Keratinocyte (primary cell): Measurements from ENCODE around the gene CUL1. TPM values are rescaled to one million over a fixed set of nuclear protein-coding genes. Genes with fewer than 3 reads are reported as not detected.

Experiments used
- DNase-seq: peaks from one replicate; pipeline ENCODE4 v3.0.0-alpha.2; 2011; ENCODE audit warnings: low read depth, missing footprints, low spot score
- FAIRE-seq: peaks from 2 replicates; lab custom pipeline; 2011; peaks lifted over from hg19 to GRCh38; lab: Jason Lieb, UNC
- H2AFZ ChIP-seq: 2 replicates; pipeline ENCODE4 v1.6.0; 2012; ENCODE audit warnings: low read length, control low read depth, inconsistent platforms; ENCODE audit not compliant: control insufficient read depth
- H3K27ac ChIP-seq: 2 replicates; pipeline ENCODE4 v1.5.1; 2011; ENCODE audit warnings: low read length; ENCODE audit not compliant: control insufficient read depth, insufficient read depth
- H3K27me3 ChIP-seq: 3 replicates; pipeline ENCODE4 v1.6.0; 2011; ENCODE audit warnings: low read length; ENCODE audit not compliant: control insufficient read depth, insufficient read depth; ENCODE audit errors: extremely low read depth
- H3K36me3 ChIP-seq, 2 experiments: 2 replicates in 1 of 2; 3 replicates in 1 of 2; pipeline ENCODE4 v1.5.1; 2011; ENCODE audit warnings: low read length in 2 of 2, mild to moderate bottlenecking in 1 of 2; ENCODE audit not compliant: control insufficient read depth in 2 of 2, insufficient read depth in 2 of 2; ENCODE audit errors: extremely low read depth in 1 of 2
- H3K4me1 ChIP-seq: 3 replicates; pipeline ENCODE4 v1.5.1; 2011; ENCODE audit warnings: low read length; ENCODE audit not compliant: control insufficient read depth, insufficient read depth; ENCODE audit errors: extremely low read depth
- H3K4me2 ChIP-seq: 3 replicates; pipeline ENCODE4 v1.6.0; 2011; ENCODE audit warnings: low read depth, low read length; ENCODE audit not compliant: control insufficient read depth, insufficient read depth; ENCODE audit errors: extremely low read depth
- H3K4me3 ChIP-seq, 3 experiments: fragments of 200-600 bp in 1 of 3; sonication (generic) in 1 of 3; 2 replicates in 2 of 3; 3 replicates in 1 of 3; pipeline ENCODE4 v1.5.1; 2011 to 2016; ENCODE audit warnings: low read length in 3 of 3, mild to moderate bottlenecking in 3 of 3, control low read depth in 2 of 3, inconsistent platforms in 1 of 3, low read depth in 1 of 3, mixed read lengths in 1 of 3, mixed run types in 1 of 3, moderate library complexity in 1 of 3; ENCODE audit not compliant: control insufficient read depth in 2 of 3, insufficient read depth in 2 of 3; ENCODE audit errors: extremely low read depth in 1 of 3
- H3K79me2 ChIP-seq: 2 replicates; pipeline ENCODE4 v1.6.0; 2012; ENCODE audit warnings: low read length; ENCODE audit not compliant: control insufficient read depth, insufficient read depth
- H3K9ac ChIP-seq: 3 replicates; pipeline ENCODE4 v1.6.0; 2011; ENCODE audit warnings: low read length; ENCODE audit not compliant: control insufficient read depth, insufficient read depth; ENCODE audit errors: extremely low read depth
- H3K9me1 ChIP-seq: 3 replicates; pipeline ENCODE4 v1.6.0; 2011; ENCODE audit warnings: low read length; ENCODE audit not compliant: control insufficient read depth, insufficient read depth; ENCODE audit errors: extremely low read depth
- H3K9me3 ChIP-seq: 2 replicates; pipeline ENCODE4 v1.5.1; 2012; ENCODE audit warnings: low read depth, low read length; ENCODE audit not compliant: control insufficient read depth
- H4K20me1 ChIP-seq: 3 replicates; pipeline ENCODE4 v1.6.0; 2011; ENCODE audit warnings: low read length; ENCODE audit not compliant: control insufficient read depth, insufficient read depth; ENCODE audit errors: extremely low read depth
- EZH2 ChIP-seq: IDR thresholded peaks from one replicate; pipeline ENCODE4 v1.6.1; 2012; ENCODE audit warnings: inconsistent platforms, mild to moderate bottlenecking, low read length, moderate library complexity
- dilution Hi-C: fragments of 300-500 bp; cut with MboI; formaldehyde crosslinking; loops from one replicate; pipeline ENCODE4 v1.7.0; 2020; ENCODE audit warnings: low sequenced_read_pairs; ENCODE audit not compliant: extremely low pct_ligation_motif_present
- polyA plus RNA-seq, 5 experiments: library from polyadenylated mRNA; depleted of rRNA in 3 of 5; stranded (reverse) in 3 of 5; stranded (forward) in 1 of 5; unstranded in 1 of 5; fragments of >200 nt; gene quantifications; 1 replicate in 1 of 5; 2 replicates in 3 of 5; 3 replicates in 1 of 5; pipeline versions ENCODE4 v1.2.1 to v1.2.3, GENCODE V29; 2011 to 2012; ENCODE audit warnings: missing spikeins in 2 of 5, low read depth in 1 of 5, low replicate concordance in 1 of 5
- TF ChIP-seq, protein P1 (sequence below), 3 experiments: IDR thresholded peaks in 1 of 3; conservative IDR thresholded peaks in 1 of 3; optimal IDR thresholded peaks in 1 of 3; 2 replicates in 2 of 3; 3 replicates in 1 of 3; pipeline versions ENCODE3 to v1.5.1; 2011; ENCODE audit warnings: low read length in 3 of 3, mild to moderate bottlenecking in 3 of 3, moderate library complexity in 2 of 3, control low read depth in 1 of 3, inconsistent platforms in 1 of 3; ENCODE audit not compliant: insufficient read depth in 2 of 3; ENCODE audit errors: extremely low read depth in 1 of 3

The CUL1 gene
- polyA plus RNA-seq, 1 donor (not counting 4 experiments of a cell fraction or from before 2014, with no cell fraction given), result 55.4 TPM

- no peaks in the 10 kb centered on the region for H3K9me3 ChIP-seq
- no peaks in the 10 kb centered on the region for H3K4me1 ChIP-seq
- DNase-seq (no peak), FAIRE-seq (no peak)
- H3K79me2 ChIP-seq, result no peaks in the 10 kb centered on the region
- no peak overlapping the region for H3K27ac ChIP-seq
- no peak overlapping the region for H3K4me3 ChIP-seq
- no peaks in the 10 kb centered on the region for H3K27me3 ChIP-seq
- H3K4me2 ChIP-seq, result no peak overlapping the region
- no peak overlapping the region for H2AFZ ChIP-seq
- no peak for TF ChIP-seq EZH2
- TF ChIP-seq, protein P1, sequence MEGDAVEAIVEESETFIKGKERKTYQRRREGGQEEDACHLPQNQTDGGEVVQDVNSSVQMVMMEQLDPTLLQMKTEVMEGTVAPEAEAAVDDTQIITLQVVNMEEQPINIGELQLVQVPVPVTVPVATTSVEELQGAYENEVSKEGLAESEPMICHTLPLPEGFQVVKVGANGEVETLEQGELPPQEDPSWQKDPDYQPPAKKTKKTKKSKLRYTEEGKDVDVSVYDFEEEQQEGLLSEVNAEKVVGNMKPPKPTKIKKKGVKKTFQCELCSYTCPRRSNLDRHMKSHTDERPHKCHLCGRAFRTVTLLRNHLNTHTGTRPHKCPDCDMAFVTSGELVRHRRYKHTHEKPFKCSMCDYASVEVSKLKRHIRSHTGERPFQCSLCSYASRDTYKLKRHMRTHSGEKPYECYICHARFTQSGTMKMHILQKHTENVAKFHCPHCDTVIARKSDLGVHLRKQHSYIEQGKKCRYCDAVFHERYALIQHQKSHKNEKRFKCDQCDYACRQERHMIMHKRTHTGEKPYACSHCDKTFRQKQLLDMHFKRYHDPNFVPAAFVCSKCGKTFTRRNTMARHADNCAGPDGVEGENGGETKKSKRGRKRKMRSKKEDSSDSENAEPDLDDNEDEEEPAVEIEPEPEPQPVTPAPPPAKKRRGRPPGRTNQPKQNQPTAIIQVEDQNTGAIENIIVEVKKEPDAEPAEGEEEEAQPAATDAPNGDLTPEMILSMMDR (optimal IDR thresholded peaks at IDR 0.05 in 1 of 3, IDR thresholded peaks at IDR 0.05 in 1 of 3, conservative IDR thresholded peaks at IDR 0.05 in 1 of 3; ENCODE audit: extremely low read depth in 1 of 3, insufficient read depth in 2 of 3, low read length in 3 of 3), result no peak
- H3K36me3 ChIP-seq, result peaks cover 25 to 27% of the 10 kb centered on the region in 2 experiments
- no peaks in the 10 kb centered on the region for H4K20me1 ChIP-seq
- H3K9ac ChIP-seq, result no peak overlapping the region
- no peaks in the 10 kb centered on the region for H3K9me1 ChIP-seq
- dilution Hi-C loops, result no loop called here
Observed at GRCh38 chr7:148799893-148800555, 101.3 kb downstream of the CUL1 start.

DNA sequence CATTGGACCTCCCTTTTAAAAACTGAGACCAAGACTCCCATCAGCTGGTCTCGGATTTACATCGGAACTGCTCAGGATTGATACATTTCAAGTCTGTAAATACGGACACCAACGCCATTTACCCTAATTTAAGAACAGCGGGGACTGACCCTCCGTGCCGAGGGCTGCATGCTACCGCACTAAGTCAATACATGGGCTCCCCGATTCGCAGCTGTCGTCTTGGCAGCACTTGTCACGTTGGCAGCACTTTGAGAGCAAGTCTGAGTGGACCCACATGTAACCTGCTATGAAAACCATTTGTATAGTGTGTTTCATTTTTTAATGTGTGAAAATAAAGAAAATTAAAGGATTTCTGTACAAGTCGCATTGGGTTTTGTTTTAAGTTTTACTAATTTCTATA is 102.0 kb downstream of the CUL1 start:
- no peak for TF ChIP-seq EZH2
- TF ChIP-seq, protein P1 (optimal IDR thresholded peaks at IDR 0.05 in 1 of 3, IDR thresholded peaks at IDR 0.05 in 1 of 3, conservative IDR thresholded peaks at IDR 0.05 in 1 of 3; ENCODE audit: extremely low read depth in 1 of 3, insufficient read depth in 2 of 3, low read length in 3 of 3), result no peak
- dilution Hi-C loops, result no loop called here
- peaks cover 25 to 27% of the 10 kb centered on the region in 2 experiments for H3K36me3 ChIP-seq
- H3K9me1 ChIP-seq, result no peaks in the 10 kb centered on the region
- no peaks in the 10 kb centered on the region for H3K27me3 ChIP-seq
- H3K27ac ChIP-seq, result no peak overlapping the region
- no peaks in the 10 kb centered on the region for H3K9me3 ChIP-seq
- no peak overlapping the region for H2AFZ ChIP-seq
- H3K79me2 ChIP-seq, result no peaks in the 10 kb centered on the region
- no peak for DNase-seq
- no peak for FAIRE-seq
- H4K20me1 ChIP-seq, result no peaks in the 10 kb centered on the region
- H3K4me3 ChIP-seq, result no peak overlapping the region
- no peaks in the 10 kb centered on the region for H3K4me1 ChIP-seq
- H3K4me2 ChIP-seq, result no peak overlapping the region
- no peak overlapping the region for H3K9ac ChIP-seq
